ENCODE data around the gene IFI6.

The IFI6 gene

DNA sequence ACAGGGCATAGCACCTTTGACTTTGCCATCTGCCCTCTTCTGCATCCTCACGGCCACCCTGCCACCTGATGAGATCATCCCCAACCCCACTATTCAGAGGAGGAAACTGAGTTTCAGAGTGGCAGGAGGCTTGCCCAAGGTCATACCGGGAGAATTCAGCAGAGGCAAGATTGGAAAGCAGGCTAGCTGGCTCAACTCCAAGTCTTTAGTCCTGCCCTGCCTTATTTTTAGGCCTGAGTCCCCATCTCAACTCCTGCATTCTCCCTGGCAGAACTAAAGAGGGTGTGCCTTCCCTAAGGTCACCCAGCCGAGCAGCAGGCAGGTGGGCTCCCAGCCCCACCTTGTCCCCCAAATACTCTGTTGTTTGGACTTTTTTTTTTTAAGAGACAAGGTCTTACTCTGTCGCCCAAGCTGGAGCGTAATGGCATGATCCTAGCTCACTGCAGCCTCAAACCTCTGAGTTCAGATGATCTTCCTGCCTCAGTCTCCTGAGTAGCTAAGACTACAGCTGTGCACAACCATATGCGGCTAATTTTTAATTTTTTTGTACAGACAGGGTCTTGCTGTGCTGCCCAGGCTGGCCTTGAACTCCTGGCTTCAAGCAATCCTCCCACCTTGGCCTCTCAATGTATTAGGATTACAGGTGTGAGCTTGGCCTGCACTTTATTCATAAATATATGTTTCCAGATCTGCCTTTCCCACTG, 23.2 kb downstream of the IFI6 start:
- Histone ChIP-seq H3K79me2 (ENCODE audit: control insufficient read depth, low read length) (no peaks in the 10 kb centered on the region), H3K9me3 (ENCODE audit: control insufficient read depth, insufficient read depth, low read length) (no peaks in the 10 kb centered on the region), H3K4me1 (ENCODE audit: control insufficient read depth, low read length) (peaks cover 18% of the 10 kb centered on the region), H3K27ac (ENCODE audit: low read depth, low read length) (no peak overlapping the region), H3K9me2 (replicated peaks; ENCODE audit: control insufficient read depth, low read length) (no peaks in the 10 kb centered on the region), H4K20me1 (ENCODE audit: control insufficient read depth, insufficient read depth, low read depth, low read length) (no peaks in the 10 kb centered on the region), H3K27me3 (ENCODE audit: control insufficient read depth, low read length) (no peaks in the 10 kb centered on the region), H3K36me3 (ENCODE audit: control insufficient read depth, low read length) (no peaks in the 10 kb centered on the region), H3K4me2 (ENCODE audit: low read length) (no peak overlapping the region), H3K4me3 (ENCODE audit: low read length) (no peak overlapping the region), H3F3A (ENCODE audit: control insufficient read depth, insufficient read depth) (peaks cover 7% of the 10 kb centered on the region)
- no peak for TF ChIP-seq EZH2phosphoT487 (IDR thresholded peaks at IDR 0.05; ENCODE audit: borderline replicate concordance, low read length)
- TF ChIP-seq, protein P1, sequence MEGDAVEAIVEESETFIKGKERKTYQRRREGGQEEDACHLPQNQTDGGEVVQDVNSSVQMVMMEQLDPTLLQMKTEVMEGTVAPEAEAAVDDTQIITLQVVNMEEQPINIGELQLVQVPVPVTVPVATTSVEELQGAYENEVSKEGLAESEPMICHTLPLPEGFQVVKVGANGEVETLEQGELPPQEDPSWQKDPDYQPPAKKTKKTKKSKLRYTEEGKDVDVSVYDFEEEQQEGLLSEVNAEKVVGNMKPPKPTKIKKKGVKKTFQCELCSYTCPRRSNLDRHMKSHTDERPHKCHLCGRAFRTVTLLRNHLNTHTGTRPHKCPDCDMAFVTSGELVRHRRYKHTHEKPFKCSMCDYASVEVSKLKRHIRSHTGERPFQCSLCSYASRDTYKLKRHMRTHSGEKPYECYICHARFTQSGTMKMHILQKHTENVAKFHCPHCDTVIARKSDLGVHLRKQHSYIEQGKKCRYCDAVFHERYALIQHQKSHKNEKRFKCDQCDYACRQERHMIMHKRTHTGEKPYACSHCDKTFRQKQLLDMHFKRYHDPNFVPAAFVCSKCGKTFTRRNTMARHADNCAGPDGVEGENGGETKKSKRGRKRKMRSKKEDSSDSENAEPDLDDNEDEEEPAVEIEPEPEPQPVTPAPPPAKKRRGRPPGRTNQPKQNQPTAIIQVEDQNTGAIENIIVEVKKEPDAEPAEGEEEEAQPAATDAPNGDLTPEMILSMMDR (IDR thresholded peaks at IDR 0.05; ENCODE audit: low read depth, low read length, poor library complexity, severe bottlenecking), result no peak

DNA sequence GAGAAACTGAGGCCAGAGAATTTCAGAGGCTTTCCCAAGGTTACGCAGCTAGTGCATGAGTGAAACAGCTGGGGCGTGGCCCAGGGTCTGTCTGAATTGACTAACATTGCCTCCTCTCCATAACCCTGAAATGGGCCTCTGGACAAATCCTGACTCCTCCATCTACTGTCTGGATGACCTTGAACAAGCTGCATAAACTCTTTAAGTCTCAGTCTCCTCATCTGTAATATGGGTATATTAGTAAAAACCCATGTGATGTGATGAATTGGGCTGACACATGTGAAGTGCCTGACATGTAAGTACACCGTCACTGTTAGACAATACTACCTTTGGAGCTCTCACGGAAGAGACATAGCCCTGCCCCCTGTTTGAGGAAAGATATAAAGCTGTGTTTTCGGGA, 24.7 kb downstream of the IFI6 start:
- H3K79me2 ChIP-seq (ENCODE audit: control insufficient read depth, low read length), result no peaks in the 10 kb centered on the region
- no peak overlapping the region for H3K4me2 ChIP-seq (ENCODE audit: low read length)
- no peak for TF ChIP-seq EZH2phosphoT487 (IDR thresholded peaks at IDR 0.05; ENCODE audit: borderline replicate concordance, low read length)
- TF ChIP-seq, protein P1 (IDR thresholded peaks at IDR 0.05; ENCODE audit: low read depth, low read length, poor library complexity, severe bottlenecking), result no peak
- peaks cover 19% of the 10 kb centered on the region for H3K4me1 ChIP-seq (ENCODE audit: control insufficient read depth, low read length)
- no peaks in the 10 kb centered on the region for H3K9me2 ChIP-seq (replicated peaks; ENCODE audit: control insufficient read depth, low read length)
- no peak overlapping the region for H3K27ac ChIP-seq (ENCODE audit: low read depth, low read length)
- no peak overlapping the region for H3K4me3 ChIP-seq (ENCODE audit: low read length)
- H3K36me3 ChIP-seq (ENCODE audit: control insufficient read depth, low read length), result no peaks in the 10 kb centered on the region
- no peaks in the 10 kb centered on the region for H3K27me3 ChIP-seq (ENCODE audit: control insufficient read depth, low read length)
- peaks cover 2% of the 10 kb centered on the region for H3F3A ChIP-seq (ENCODE audit: control insufficient read depth, insufficient read depth)
- no peaks in the 10 kb centered on the region for H3K9me3 ChIP-seq (ENCODE audit: control insufficient read depth, insufficient read depth, low read length)
- H4K20me1 ChIP-seq (ENCODE audit: control insufficient read depth, insufficient read depth, low read depth, low read length), result no peaks in the 10 kb centered on the region

DNA sequence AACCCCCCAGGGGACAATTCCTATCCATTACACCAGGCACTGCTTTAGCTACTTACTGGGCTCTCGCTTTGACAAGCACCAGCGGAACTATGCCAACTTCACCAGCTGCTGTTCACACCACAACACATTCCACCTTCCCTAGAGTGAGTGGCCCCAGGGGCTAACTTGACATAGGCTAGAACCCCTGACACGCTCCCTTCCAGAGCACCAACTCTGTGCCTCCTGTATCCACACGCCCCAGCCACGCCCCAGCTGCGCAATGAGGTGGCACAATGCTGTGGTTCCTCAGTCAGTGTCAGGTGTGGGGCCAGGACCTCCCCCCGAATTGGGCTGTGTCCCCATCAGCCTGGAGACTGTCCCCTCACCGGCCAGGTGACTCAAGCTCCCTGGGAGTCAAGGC, 25.3 kb downstream of the IFI6 start:
- Histone ChIP-seq H3K36me3 (ENCODE audit: control insufficient read depth, low read length) (no peaks in the 10 kb centered on the region), H3K9me2 (replicated peaks; ENCODE audit: control insufficient read depth, low read length) (no peaks in the 10 kb centered on the region), H4K20me1 (ENCODE audit: control insufficient read depth, insufficient read depth, low read depth, low read length) (no peaks in the 10 kb centered on the region), H3K27me3 (ENCODE audit: control insufficient read depth, low read length) (no peaks in the 10 kb centered on the region), H3K4me1 (ENCODE audit: control insufficient read depth, low read length) (peaks cover 19% of the 10 kb centered on the region), H3F3A (ENCODE audit: control insufficient read depth, insufficient read depth) (no peaks in the 10 kb centered on the region), H3K79me2 (ENCODE audit: control insufficient read depth, low read length) (no peaks in the 10 kb centered on the region), H3K4me2 (ENCODE audit: low read length) (no peak overlapping the region), H3K9me3 (ENCODE audit: control insufficient read depth, insufficient read depth, low read length) (no peaks in the 10 kb centered on the region), H3K27ac (ENCODE audit: low read depth, low read length) (no peak overlapping the region), H3K4me3 (ENCODE audit: low read length) (no peak overlapping the region)
- no peak for TF ChIP-seq EZH2phosphoT487 (IDR thresholded peaks at IDR 0.05; ENCODE audit: borderline replicate concordance, low read length)
- TF ChIP-seq, protein P1 (IDR thresholded peaks at IDR 0.05; ENCODE audit: low read depth, low read length, poor library complexity, severe bottlenecking), result no peak

Data from DOHH2 (cell line).